GM10266 (cell line): ENCODE measurements around the gene GEMIN7.
A peak's percentile ranks its signal among the peaks of the same experiment; 100 is the strongest.

Experiments
- DNase-seq: peaks from one replicate; pipeline ENCODE4 v3.0.0; 2012; ENCODE audit errors: extremely low spot score
- CTCF ChIP-seq: IDR thresholded peaks from 2 replicates; pipeline ENCODE4 v1.5.1; 2012; ENCODE audit warnings: mild to moderate bottlenecking, low read depth; ENCODE audit not compliant: control insufficient read depth, insufficient read depth; ENCODE audit errors: missing control alignments

Gene GEMIN7

GRCh38 chr19:45079063-45079910 is at the start of gene GEMIN7:
TSS of gene GEMIN7 (plus strand) at chr19:45079260. CDS start at chr19:45090115, 10,855 bp downstream.
- peak; percentile 85 for DNase-seq

GRCh38 chr19:45030825-45031224 is 48.2 kb upstream of the GEMIN7 start:
- no peak for DNase-seq
- TF ChIP-seq CTCF: no peak

More at GRCh38 chr19:45079063-45079910, at the start of gene GEMIN7:
- TF ChIP-seq CTCF: peak; percentile 19

GRCh38 chr19:45032421-45032820 is 46.6 kb upstream of the GEMIN7 start:
- DNase-seq: no peak
- no peak for TF ChIP-seq CTCF

GRCh38 chr19:45035755-45036154 is 43.3 kb upstream of the GEMIN7 start:
- no peak for DNase-seq
- TF ChIP-seq CTCF: no peak

GRCh38 chr19:45037393-45038169 is 41.5 kb upstream of the GEMIN7 start:
- TF ChIP-seq CTCF: no peak
- DNase-seq: no peak

- DNase-seq: peak; percentile 91
- no peak for TF ChIP-seq CTCF
Measured at GRCh38 chr19:45038931-45039893, 39.8 kb upstream of the GEMIN7 start, which contains the start of gene CLASRP. TSS of gene CLASRP (plus strand) at chr19:45039045. CDS start at chr19:45040213, 1,168 bp downstream.
